ENCODE measurements around the gene VWA3A.
"Not testable (repeated sequence)": the region's sequence is repeated elsewhere in the genome, so short reads cannot be mapped to it uniquely, and the experiment has no call there.

VWA3A gene

GRCh38 chr16:22139008-22139407 lies 46.7 kb downstream of the VWA3A start:
- DNase-seq (ENCODE audit: low read depth in 2 of 2): no peak

GRCh38 chr16:22139732-22140131 lies 47.4 kb downstream of the VWA3A start:
- DNase-seq (ENCODE audit: low read depth in 2 of 2): no peak

GRCh38 chr16:22141767-22142166 lies 49.4 kb downstream of the VWA3A start:
- DNase-seq (ENCODE audit: low read depth in 2 of 2): no peak

- DNase-seq (ENCODE audit: low read depth in 2 of 2): no peak
Measured at GRCh38 chr16:22144520-22144919, 52.2 kb downstream of the VWA3A start.

- no peak for DNase-seq (ENCODE audit: low read depth in 2 of 2)
Measured at GRCh38 chr16:22147853-22148252, 55.5 kb downstream of the VWA3A start.

GRCh38 chr16:22151246-22151998 lies 59.1 kb downstream of the VWA3A start:
- DNase-seq (ENCODE audit: low read depth in 2 of 2): no peak

GRCh38 chr16:22152316-22152715 lies 60.0 kb downstream of the VWA3A start:
- DNase-seq (ENCODE audit: low read depth in 2 of 2): no peak

- not testable (repeated sequence) for DNase-seq (ENCODE audit: low read depth in 2 of 2)
Measured at GRCh38 chr16:22153078-22153477, 60.7 kb downstream of the VWA3A start.

GRCh38 chr16:22161401-22161800 lies 69.1 kb downstream of the VWA3A start:
- DNase-seq (ENCODE audit: low read depth in 2 of 2): no peak

GRCh38 chr16:22161999-22162655 lies 69.8 kb downstream of the VWA3A start, which contains the start of gene SDR42E2:
Gene SDR42E2, plus strand, starts transcription at chr16:22162506. Its CDS starts 3,077 bp downstream, at chr16:22165583.
- peak; percentile 11 to 28 for DNase-seq (ENCODE audit: low read depth in 2 of 2)

GRCh38 chr16:22162656-22163009 lies 70.3 kb downstream of the VWA3A start:
- DNase-seq (ENCODE audit: low read depth in 2 of 2): no peak

GRCh38 chr16:22163806-22164205 lies 71.5 kb downstream of the VWA3A start:
- no peak for DNase-seq (ENCODE audit: low read depth in 2 of 2)

- no peak for DNase-seq (ENCODE audit: low read depth in 2 of 2)
Measured at GRCh38 chr16:22164482-22164881, 72.1 kb downstream of the VWA3A start.

- no peak for DNase-seq (ENCODE audit: low read depth in 2 of 2)
Measured at GRCh38 chr16:22165508-22166285, 73.4 kb downstream of the VWA3A start.

GRCh38 chr16:22171953-22172352 lies 79.6 kb downstream of the VWA3A start:
- DNase-seq (ENCODE audit: low read depth in 2 of 2): no peak

GRCh38 chr16:22172642-22173041 lies 80.3 kb downstream of the VWA3A start:
- DNase-seq (ENCODE audit: low read depth in 2 of 2): not testable (repeated sequence)

GRCh38 chr16:22174642-22175041 lies 82.3 kb downstream of the VWA3A start:
- no peak for DNase-seq (ENCODE audit: low read depth in 2 of 2)

GRCh38 chr16:22177968-22178930 lies 85.9 kb downstream of the VWA3A start:
- no peak for DNase-seq (ENCODE audit: low read depth in 2 of 2)

- DNase-seq (ENCODE audit: low read depth in 2 of 2): no peak
Measured at GRCh38 chr16:22181426-22181825, 89.1 kb downstream of the VWA3A start.

- DNase-seq (ENCODE audit: low read depth in 2 of 2): no peak
Measured at GRCh38 chr16:22181843-22182242, 89.5 kb downstream of the VWA3A start.

- DNase-seq (ENCODE audit: low read depth in 2 of 2): no peak
Measured at GRCh38 chr16:22183335-22183734, 91.0 kb downstream of the VWA3A start.
